HFFc6 (cell line): ENCODE measurements around the gene BACH1. TPM values are rescaled to one million over a fixed set of nuclear protein-coding genes. Genes with fewer than 3 reads are reported as not detected.

Source experiments
- DNase-seq: peaks from one replicate; pipeline ENCODE4 v3.0.0-alpha.2; 2018
- H3K27ac Mint-ChIP-seq: 2 replicates; pipeline ENCODE4 v1.8.0; 2020; ENCODE audit warnings: mild to moderate bottlenecking, mixed read lengths
- H3K27me3 Mint-ChIP-seq: 2 replicates; pipeline ENCODE4 v1.8.0; 2021; ENCODE audit warnings: mild to moderate bottlenecking, moderate library complexity, mixed read lengths; ENCODE audit not compliant: insufficient read depth
- H3K36me3 Mint-ChIP-seq: 2 replicates; pipeline ENCODE4 v1.8.0; 2021; ENCODE audit warnings: low read depth, mixed read lengths
- H3K4me1 Mint-ChIP-seq: 2 replicates; pipeline ENCODE4 v1.8.0; 2020; ENCODE audit warnings: low read depth, mixed read lengths
- H3K4me3 Mint-ChIP-seq: 2 replicates; pipeline ENCODE4 v1.8.0; 2020; ENCODE audit warnings: mild to moderate bottlenecking, moderate library complexity, mixed read lengths
- H3K9me3 Mint-ChIP-seq: 2 replicates; pipeline ENCODE4 v1.8.0; 2020; ENCODE audit warnings: mild to moderate bottlenecking, mixed read lengths
- CTCF ChIP-seq: fragments of 200-600 bp; sonication (generic); IDR thresholded peaks from 2 replicates; pipeline ENCODE4 v1.5.0; 2021; ENCODE audit warnings: antibody characterized with exemption, mild to moderate bottlenecking
- total RNA-seq, 6 experiments: library from RNA; stranded (reverse); fragmentation: NEBNext Ultra II Directional; extraction: Animal tissue kit (Norgen Biotek cat#: 25700); gene quantifications; 2 replicates in 1 of 6; 3 replicates in 5 of 6; pipeline ENCODE4 v1.2.3, GENCODE V29; 2021

BACH1 gene
- total RNA-seq, 6 experiments from 2014 or later, result 47.3 to 53.5 (median 53.1) TPM

- Mint-ChIP-seq H3K4me1 (peaks cover 94% of the 10 kb centered on the region), H3K36me3 (peaks cover 32% of the 10 kb centered on the region), H3K4me3 (peak overlapping the region; percentile 2; the same call in 1 of the 2 replicates), H3K27me3 (no peaks in the 10 kb centered on the region; the same call in 1 of the 2 replicates), H3K9me3 (no peaks in the 10 kb centered on the region), H3K27ac (peak overlapping the region; percentile 52)
- TF ChIP-seq CTCF, result no peak
- DNase-seq, result no peak
Measured at GRCh38 chr21:29315131-29315749, 16.5 kb downstream of the BACH1 start.

GRCh38 chr21:29316029-29316742 lies 17.5 kb downstream of the BACH1 start:
- no peak for DNase-seq
- Mint-ChIP-seq H3K9me3 (no peaks in the 10 kb centered on the region), H3K36me3 (peaks cover 33% of the 10 kb centered on the region), H3K4me3 (no peak overlapping the region; the same call in 1 of the 2 replicates), H3K27ac (no peak overlapping the region; the same call in 1 of the 2 replicates), H3K27me3 (peaks cover 2% of the 10 kb centered on the region; the same call in 1 of the 2 replicates), H3K4me1 (peaks cover 97% of the 10 kb centered on the region)
- no peak for TF ChIP-seq CTCF

GRCh38 chr21:29316806-29317205 lies 18.1 kb downstream of the BACH1 start:
- H3K27me3 Mint-ChIP-seq, result peaks cover 2% of the 10 kb centered on the region; the same call in 1 of the 2 replicates
- H3K36me3 Mint-ChIP-seq, result peaks cover 37% of the 10 kb centered on the region
- H3K9me3 Mint-ChIP-seq, result no peaks in the 10 kb centered on the region
- no peak overlapping the region for H3K4me3 Mint-ChIP-seq
- TF ChIP-seq CTCF, result no peak
- no peak for DNase-seq
- no peak overlapping the region for H3K27ac Mint-ChIP-seq
- peaks cover 97% of the 10 kb centered on the region for H3K4me1 Mint-ChIP-seq

GRCh38 chr21:29318354-29318753 lies 19.6 kb downstream of the BACH1 start:
- Mint-ChIP-seq H3K9me3 (no peaks in the 10 kb centered on the region), H3K4me3 (no peak overlapping the region), H3K4me1 (peaks cover 89% of the 10 kb centered on the region), H3K27ac (peak overlapping the region; percentile 23; the same call in 1 of the 2 replicates), H3K36me3 (peaks cover 33% of the 10 kb centered on the region), H3K27me3 (peaks cover 2% of the 10 kb centered on the region; the same call in 1 of the 2 replicates)
- no peak for DNase-seq
- TF ChIP-seq CTCF, result no peak

GRCh38 chr21:29320031-29320430 lies 21.3 kb downstream of the BACH1 start:
- peaks cover 79% of the 10 kb centered on the region for H3K4me1 Mint-ChIP-seq
- peak overlapping the region; percentile 12; the same call in 1 of the 2 replicates for H3K27ac Mint-ChIP-seq
- H3K36me3 Mint-ChIP-seq, result peaks cover 41% of the 10 kb centered on the region

More at GRCh38 chr21:29320031-29320430, 21.3 kb downstream of the BACH1 start:
- DNase-seq, result no peak
- no peaks in the 10 kb centered on the region for H3K9me3 Mint-ChIP-seq
- peaks cover 2% of the 10 kb centered on the region; the same call in 1 of the 2 replicates for H3K27me3 Mint-ChIP-seq
- no peak for TF ChIP-seq CTCF
- no peak overlapping the region for H3K4me3 Mint-ChIP-seq
